Measurements from ENCODE around the gene MAU2.
A peak's percentile ranks its signal among the peaks of the same experiment; 100 is the strongest.

The MAU2 gene

GRCh38 chr19:19356500-19356899 is 35.9 kb downstream of the MAU2 start:
- no peak overlapping the region for H3K4me2 ChIP-seq (ENCODE audit: low read depth, low read length, poor library complexity, severe bottlenecking)
- no peaks in the 10 kb centered on the region for H3K79me2 ChIP-seq (ENCODE audit: insufficient read depth, low read length)
- no peak for TF ChIP-seq EZH2phosphoT487 (IDR thresholded peaks at IDR 0.05; ENCODE audit: borderline replicate concordance)
- no peak overlapping the region for H3K4me3 ChIP-seq (ENCODE audit: low read length, poor library complexity, severe bottlenecking)
- peaks cover 45% of the 10 kb centered on the region; the same call in 1 of the 2 replicates for H3K36me3 ChIP-seq (ENCODE audit: insufficient read depth, low read length)
- no peaks in the 10 kb centered on the region for H3K9me3 ChIP-seq (ENCODE audit: insufficient read depth, low read depth, low read length)
- H3K9ac ChIP-seq (ENCODE audit: low read depth, low read length, poor library complexity, severe bottlenecking), result no peak overlapping the region
- H3F3A ChIP-seq (ENCODE audit: low read depth), result no peaks in the 10 kb centered on the region
- peaks cover 3% of the 10 kb centered on the region for H3K4me1 ChIP-seq (ENCODE audit: insufficient read depth, low read length, poor library complexity, severe bottlenecking)
- no peak overlapping the region for H2AFZ ChIP-seq (ENCODE audit: low read length)
- H3K9me2 ChIP-seq (replicated peaks; ENCODE audit: low read depth, low read length), result no peaks in the 10 kb centered on the region
- H4K20me1 ChIP-seq (ENCODE audit: insufficient read depth, low read length, poor library complexity, severe bottlenecking), result no peaks in the 10 kb centered on the region
- H3K27me3 ChIP-seq (ENCODE audit: insufficient read depth, low read length, poor library complexity, severe bottlenecking), result no peaks in the 10 kb centered on the region

- no peaks in the 10 kb centered on the region for H3K9me2 ChIP-seq (replicated peaks; ENCODE audit: low read depth, low read length)
- peaks cover 3% of the 10 kb centered on the region for H3K4me1 ChIP-seq (ENCODE audit: insufficient read depth, low read length, poor library complexity, severe bottlenecking)
- peaks cover 42% of the 10 kb centered on the region; the same call in 1 of the 2 replicates for H3K36me3 ChIP-seq (ENCODE audit: insufficient read depth, low read length)
- no peaks in the 10 kb centered on the region for H3K9me3 ChIP-seq (ENCODE audit: insufficient read depth, low read depth, low read length)
- H3K4me2 ChIP-seq (ENCODE audit: low read depth, low read length, poor library complexity, severe bottlenecking), result no peak overlapping the region
- no peaks in the 10 kb centered on the region for H3K27me3 ChIP-seq (ENCODE audit: insufficient read depth, low read length, poor library complexity, severe bottlenecking)
- H4K20me1 ChIP-seq (ENCODE audit: insufficient read depth, low read length, poor library complexity, severe bottlenecking), result no peaks in the 10 kb centered on the region
- no peak overlapping the region for H3K9ac ChIP-seq (ENCODE audit: low read depth, low read length, poor library complexity, severe bottlenecking)
- no peak overlapping the region for H3K4me3 ChIP-seq (ENCODE audit: low read length, poor library complexity, severe bottlenecking)
- H3F3A ChIP-seq (ENCODE audit: low read depth), result no peaks in the 10 kb centered on the region
- H2AFZ ChIP-seq (ENCODE audit: low read length), result no peak overlapping the region
- no peak for TF ChIP-seq EZH2phosphoT487 (IDR thresholded peaks at IDR 0.05; ENCODE audit: borderline replicate concordance)
- no peak for TF ChIP-seq CTCF (conservative IDR thresholded peaks at IDR 0.05; ENCODE audit: low read length)
- no peaks in the 10 kb centered on the region for H3K79me2 ChIP-seq (ENCODE audit: insufficient read depth, low read length)
Observed at GRCh38 chr19:19356901-19357566, 36.4 kb downstream of the MAU2 start.

- Histone ChIP-seq H3K4me1 (ENCODE audit: insufficient read depth, low read length, poor library complexity, severe bottlenecking) (peaks cover 3% of the 10 kb centered on the region), H3K4me3 (ENCODE audit: low read length, poor library complexity, severe bottlenecking) (no peak overlapping the region), H2AFZ (ENCODE audit: low read length) (peak overlapping the region; percentile 69; the same call in 1 of the 2 replicates), H3K36me3 (ENCODE audit: insufficient read depth, low read length) (peaks cover 9% of the 10 kb centered on the region; the same call in 1 of the 2 replicates), H3K9ac (ENCODE audit: low read depth, low read length, poor library complexity, severe bottlenecking) (no peak overlapping the region), H3K4me2 (ENCODE audit: low read depth, low read length, poor library complexity, severe bottlenecking) (peak overlapping the region; percentile 58), H3K9me2 (replicated peaks; ENCODE audit: low read depth, low read length) (no peaks in the 10 kb centered on the region), H3K79me2 (ENCODE audit: insufficient read depth, low read length) (no peaks in the 10 kb centered on the region), H3F3A (ENCODE audit: low read depth) (0 out of 2 replicates have a peak, but pooled peaks cover 2% of the 10 kb centered on the region), H3K9me3 (ENCODE audit: insufficient read depth, low read depth, low read length) (no peaks in the 10 kb centered on the region), H4K20me1 (ENCODE audit: insufficient read depth, low read length, poor library complexity, severe bottlenecking) (no peaks in the 10 kb centered on the region), H3K27me3 (ENCODE audit: insufficient read depth, low read length, poor library complexity, severe bottlenecking) (no peaks in the 10 kb centered on the region)
- TF ChIP-seq CTCF (conservative IDR thresholded peaks at IDR 0.05; ENCODE audit: low read length) (peak; percentile 71), EZH2phosphoT487 (IDR thresholded peaks at IDR 0.05; ENCODE audit: borderline replicate concordance) (no peak)
Observed at GRCh38 chr19:19361075-19361594, 40.5 kb downstream of the MAU2 start.

Data from Loucy (cell line).